GM19240 (cell line): Measurements from ENCODE around the gene MSRB1.
A peak's percentile ranks its signal among the peaks of the same experiment; 100 is the strongest.

Experiments used
- DNase-seq: peaks from one replicate; pipeline ENCODE4 v3.0.0; 2011; ENCODE audit warnings: low spot score; ENCODE audit not compliant: insufficient read length

MSRB1 gene, protein sequence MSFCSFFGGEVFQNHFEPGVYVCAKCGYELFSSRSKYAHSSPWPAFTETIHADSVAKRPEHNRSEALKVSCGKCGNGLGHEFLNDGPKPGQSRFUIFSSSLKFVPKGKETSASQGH

DNA sequence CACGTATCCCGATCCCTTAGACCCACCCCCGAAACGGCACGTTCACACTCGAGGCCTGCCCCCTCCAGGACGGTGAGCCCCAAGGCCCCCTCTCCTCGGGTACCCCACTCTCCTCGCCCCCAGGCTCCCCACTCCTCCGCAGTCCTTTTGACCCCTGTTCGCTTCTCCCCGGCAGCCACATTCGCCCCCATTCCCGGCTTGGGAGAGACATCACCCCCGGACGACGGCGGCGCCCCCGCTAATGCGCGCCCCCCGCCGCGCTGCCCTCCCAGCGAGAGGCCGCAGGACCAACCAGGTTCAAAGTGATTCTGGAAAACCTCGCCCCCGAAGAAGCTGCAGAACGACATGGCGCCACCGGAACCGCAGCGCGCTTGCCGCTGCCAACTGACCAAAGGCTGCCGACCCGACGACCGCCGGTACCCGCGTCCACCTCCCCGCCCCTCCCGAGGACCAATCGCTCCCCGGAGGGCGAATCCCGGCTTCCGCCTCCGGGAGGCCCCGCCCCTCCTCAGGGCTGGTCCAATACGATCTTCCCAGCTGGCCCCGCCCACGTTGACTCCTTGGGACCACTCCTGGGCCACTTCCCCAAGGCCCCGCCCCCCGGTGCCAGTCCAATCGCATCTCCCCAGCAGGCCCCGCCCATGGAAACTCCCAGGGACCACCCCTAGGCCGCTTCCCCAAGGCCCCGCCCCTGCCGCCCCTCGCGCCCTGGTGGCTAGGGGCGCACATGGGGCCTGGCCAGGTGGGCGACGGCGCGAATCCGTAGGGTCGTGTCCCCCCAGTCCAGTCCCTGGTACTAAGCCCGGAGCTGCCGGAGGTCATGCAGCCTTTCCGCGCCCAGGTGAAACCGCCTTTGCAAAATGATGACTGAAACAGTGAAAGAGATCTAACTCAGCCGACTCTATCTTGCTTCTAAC is at the start of gene MSRB1:
Gene MSRB1 (minus strand): TSS at position 390 of the 917 bp plus-strand sequence. CDS start 43 bp downstream, at position 347.
- peak; percentile 100 for DNase-seq

DNA sequence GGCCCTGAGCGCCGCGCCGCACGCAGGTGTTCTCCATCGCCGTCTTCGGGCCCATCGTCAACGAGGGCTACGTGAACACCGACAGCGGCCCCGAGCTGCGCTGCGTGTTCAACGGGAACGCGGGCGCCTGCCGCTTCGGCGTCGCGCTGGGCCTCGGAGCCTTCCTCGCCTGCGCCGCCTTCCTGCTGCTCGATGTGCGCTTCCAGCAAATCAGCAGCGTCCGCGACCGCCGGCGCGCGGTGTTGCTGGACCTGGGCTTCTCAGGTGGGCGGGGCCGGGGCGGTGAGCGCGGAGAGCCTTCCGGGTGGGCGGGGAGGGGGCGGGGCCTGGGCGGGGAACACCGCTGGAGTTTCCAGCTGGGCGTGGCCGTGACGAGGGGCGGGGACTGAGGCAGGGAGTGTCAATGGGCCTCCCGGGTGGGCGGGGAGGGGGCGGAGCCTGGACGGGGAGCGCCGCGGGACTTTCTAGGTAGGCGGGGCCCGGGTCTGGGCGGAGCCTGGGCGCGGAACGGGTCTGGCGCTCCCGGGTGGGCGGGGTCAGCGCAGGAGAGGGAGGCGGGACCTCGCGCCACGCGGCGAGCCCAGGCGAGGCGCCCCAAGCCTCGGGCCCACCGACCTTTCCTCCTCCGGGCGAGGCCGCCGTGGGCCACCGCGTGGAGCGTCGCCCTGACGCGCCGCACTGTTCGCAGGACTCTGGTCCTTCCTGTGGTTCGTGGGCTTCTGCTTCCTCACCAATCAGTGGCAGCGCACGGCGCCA is 49.1 kb upstream of the MSRB1 start:
- DNase-seq, result peak; percentile 95

DNA sequence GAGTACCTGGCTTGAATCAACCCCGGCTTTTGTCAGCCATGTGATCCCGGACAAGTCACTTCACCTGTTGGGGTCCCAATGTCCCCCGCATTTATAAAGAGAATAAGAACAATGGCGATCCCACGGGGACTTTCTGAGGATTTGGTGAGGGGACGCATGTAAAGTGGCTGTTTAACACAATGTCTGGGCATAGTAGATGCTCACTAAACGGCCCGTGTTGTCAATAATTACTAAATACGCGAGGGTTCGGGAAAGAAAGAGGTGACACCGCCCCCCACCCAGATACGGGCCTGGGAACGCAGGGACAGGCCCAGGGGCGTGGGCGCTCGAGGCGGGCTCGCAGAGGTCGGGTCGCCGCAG is 48.6 kb upstream of the MSRB1 start:
- DNase-seq, result no peak

DNA sequence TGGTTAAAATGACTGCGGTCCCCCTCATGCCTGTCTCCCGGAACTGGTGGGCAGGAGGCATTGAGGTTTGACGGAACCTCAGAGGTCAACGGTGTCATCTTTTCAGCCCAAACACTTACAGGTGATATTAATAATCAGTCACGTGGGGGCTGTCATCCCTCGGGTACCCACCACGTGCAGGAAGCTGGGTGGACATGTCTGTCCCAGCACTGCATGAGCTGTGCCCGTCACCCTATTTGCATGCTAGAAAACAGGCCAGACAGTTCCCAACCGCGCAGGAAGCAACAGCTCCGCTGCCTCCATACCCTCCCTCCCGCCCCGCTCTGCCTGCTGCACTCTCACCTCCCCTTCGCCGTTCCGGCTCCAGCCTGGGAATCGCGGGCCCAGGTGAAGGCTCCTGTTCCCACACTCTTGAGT is 48.1 kb upstream of the MSRB1 start:
- DNase-seq, result peak; percentile 71

DNA sequence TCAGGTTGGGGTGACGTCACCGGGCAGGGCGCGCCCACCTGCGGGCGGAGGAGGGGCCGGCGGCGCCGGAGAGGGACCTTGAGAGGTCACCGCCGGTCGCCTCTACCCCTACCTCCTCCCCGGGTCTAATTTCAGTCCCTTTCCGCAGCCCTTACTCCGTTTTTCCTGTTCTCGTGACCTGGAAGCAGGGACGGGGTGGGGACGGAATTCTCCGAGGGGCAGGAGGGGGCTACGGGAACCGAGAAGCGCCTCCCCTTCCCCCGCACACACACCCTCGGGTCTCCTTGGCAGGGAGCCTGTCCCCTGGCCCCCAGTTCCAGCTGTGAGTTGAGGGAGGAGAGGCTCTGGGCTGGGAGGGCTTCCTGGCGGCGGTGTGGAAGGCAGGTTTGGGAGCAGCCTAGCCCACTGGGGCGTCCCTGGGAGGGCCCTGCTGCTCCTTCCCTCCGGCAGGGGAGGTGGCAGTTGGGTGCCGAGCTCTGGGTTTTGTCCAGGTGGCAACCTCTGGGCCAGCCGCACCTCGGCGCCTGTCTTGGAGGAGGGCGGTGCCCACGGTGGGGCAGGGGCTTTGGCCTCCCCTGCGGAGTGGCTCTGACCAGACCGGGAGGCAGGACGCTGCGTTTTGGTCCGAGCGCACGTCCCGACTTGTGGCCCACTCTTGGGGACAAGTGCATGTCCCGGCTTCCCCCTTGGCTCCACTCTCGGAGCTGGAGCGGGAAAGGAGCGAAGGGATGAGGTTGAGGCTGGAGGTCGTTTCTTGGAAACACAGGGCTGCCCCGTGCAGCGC is 47.5 kb upstream of the MSRB1 start:
- DNase-seq, result no peak

DNA sequence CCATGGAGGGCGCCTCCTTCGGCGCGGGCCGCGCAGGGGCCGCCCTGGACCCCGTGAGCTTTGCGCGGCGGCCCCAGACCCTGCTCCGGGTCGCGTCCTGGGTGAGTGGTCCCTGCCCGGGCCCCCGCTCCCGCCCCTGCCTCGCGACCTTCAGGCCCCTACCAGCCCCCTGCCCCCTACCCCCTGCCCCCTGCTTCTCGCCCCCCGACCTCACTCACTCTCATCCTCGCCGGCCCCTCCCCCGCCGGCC is 47.0 kb upstream of the MSRB1 start:
- DNase-seq, result no peak

DNA sequence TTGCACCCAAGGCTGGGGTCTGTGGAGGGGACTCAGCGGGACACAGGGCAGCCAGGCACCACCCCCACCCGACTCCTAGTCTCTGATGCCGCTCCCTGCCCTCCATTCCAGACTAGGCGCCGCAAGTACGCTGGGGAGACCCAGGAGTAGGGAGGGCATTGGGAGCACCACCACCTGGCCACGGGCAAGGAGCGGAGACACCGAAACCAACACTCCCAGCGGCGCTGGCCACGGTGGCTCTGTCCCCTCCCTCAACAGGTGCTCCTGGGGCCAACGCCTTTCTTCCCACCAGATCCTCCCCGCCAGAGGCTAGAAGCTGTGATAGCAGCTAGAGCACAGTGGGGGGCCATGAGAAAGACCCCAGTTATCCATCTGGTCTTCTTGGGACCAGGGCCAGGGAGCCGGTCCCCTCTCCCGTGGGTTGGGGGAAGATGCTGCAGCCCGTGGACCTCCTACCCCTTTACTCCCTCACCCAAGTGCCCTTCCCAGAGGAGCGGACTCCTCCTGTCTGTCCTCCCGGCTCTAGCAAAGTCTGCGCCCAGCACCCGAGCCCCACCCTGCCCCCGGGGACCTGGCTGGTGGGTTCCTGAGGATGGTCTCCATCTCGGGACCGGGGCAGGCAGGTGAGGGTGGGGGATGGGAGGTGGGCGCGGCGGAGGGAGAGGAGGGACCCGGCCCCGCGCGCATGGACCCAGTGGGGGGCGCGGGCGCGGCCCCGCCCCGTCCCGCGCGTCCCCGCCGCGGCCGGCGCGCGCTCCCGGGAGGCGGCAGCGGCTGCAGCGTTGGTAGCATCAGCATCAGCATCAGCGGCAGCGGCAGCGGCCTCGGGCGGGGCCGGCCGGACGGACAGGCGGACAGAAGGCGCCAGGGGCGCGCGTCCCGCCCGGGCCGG is 46.5 kb upstream of the MSRB1 start, which contains the start of gene SYNGR3:
Gene SYNGR3 (plus strand): TSS at position 762 of the 892 bp plus-strand sequence. CDS start 133 bp downstream, outside the sequence.
- DNase-seq, result no peak

DNA sequence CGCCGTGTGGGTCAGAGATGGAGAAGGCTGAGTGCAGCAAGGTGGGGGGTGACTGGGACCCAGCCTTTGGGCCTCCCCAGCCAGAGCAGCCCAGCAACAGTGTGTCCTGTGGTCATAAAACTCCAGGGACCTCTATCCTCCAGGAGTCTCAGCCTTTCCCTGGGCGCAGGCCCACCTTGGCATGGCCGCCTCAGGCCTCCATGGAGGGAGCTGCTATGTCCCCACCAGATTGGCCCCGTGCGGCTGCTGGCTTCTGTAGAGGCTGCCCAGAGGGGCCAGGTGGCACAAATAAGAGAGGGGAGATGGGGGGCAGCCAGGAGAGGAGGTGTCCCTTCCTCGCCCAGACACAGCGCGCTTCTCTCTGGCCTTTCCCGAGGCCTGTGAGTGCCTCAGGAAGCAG is 44.2 kb upstream of the MSRB1 start:
- DNase-seq, result no peak

DNA sequence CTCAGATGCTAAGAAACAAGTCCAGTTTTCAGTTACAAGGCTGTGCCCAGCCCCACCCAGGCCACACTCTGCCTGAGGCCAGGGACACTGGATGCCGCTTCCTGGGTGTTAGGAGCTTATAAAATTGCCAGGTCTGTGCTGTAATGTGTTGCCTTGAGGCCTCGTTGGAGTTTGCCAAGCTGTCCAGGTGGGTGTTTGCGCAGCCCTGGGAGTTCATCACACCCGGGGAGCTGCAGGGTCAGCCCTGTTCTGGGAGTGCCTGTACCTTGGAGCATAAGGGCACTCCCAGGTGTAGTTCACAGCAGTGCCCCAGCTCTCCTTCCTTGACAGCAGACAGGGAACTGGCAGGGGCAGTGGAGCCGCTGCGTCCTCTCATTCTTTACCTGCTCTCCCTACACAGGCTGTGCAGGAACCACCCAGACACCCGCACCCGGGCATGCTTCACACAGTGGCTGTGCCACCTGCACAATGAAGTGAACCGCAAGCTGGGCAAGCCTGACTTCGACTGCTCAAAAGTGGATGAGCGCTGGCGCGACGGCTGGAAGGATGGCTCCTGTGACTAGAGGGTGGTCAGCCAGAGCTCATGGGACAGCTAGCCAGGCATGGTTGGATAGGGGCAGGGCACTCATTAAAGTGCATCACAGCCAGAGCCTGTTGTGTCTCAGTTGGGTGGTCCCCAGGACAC is 42.6 kb upstream of the MSRB1 start:
- DNase-seq, result no peak

DNA sequence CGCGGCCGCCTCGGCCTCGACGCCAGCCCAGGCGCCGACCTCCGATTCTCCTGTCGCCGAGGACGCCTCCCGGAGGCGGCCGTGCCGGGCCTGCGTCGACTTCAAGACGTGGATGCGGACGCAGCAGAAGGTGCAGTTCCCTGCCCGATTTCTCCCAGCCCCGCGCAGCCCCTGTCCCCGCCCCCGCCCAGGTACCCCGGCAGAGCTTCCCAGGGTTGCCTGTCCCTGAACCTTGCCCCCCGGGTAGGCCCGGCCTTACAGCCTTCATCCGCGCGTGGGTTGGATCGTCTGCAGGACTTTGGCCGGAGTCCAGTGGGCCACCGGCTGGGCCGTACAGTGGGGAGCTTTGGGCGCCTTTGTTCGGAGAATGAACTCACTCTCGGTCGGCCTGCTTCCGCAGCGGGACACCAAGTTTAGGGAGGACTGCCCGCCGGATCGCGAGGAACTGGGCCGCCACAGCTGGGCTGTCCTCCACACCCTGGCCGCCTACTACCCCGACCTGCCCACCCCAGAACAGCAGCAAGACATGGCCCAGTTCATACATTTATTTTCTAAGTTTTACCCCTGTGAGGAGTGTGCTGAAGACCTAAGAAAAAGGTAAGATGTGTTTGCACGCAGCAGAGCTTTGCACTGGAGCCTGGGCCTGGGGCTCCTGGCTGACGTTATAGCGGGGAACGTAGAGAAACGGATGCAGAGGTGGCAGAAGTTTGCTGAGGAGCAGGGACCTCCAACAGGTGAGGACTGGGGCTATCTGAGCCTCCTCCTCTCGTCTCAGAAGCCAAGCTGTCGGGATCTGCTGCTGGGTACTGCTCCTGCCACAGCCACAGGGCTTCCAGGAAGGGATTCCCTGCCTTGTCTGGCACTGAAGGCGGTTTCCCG is 41.6 kb upstream of the MSRB1 start:
- DNase-seq, result no peak

DNA sequence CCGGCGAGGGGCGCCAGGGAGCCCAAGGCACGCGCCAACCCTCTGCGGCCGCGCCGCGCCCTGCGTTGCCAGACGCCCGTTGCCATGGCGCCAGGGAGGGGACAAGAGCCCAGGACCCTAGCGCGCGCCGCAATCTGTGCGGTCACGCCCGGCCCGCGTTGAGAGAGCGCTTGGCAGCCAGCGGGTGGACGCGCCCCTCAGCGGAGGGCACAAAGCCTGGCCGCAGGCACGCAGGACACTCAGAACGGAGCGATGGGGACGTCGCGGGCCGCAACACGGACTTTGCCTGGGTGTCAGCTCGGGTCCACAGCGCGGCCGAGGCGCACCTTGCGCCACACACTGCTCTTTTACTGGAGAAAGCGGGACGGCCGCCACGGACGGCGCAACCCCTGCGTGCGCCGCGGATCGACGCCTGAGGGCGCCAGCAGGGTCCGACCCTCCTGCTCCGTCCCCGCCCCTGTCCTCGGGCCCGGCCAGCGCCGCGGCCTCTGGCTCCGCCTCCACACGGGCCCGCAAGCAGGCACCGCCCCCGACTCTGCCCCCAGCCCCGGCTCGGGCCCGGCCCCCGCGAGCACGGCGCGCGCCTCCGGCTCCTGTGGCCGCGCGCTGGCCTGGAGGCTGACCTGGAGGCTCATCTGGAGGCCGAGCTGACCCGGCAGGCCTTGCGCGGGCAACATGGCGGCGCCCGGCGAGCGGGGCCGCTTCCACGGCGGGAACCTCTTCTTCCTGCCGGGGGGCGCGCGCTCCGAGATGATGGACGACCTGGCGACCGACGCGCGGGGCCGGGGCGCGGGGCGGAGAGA is 40.7 kb upstream of the MSRB1 start, which contains the start of gene GFER:
Gene GFER (plus strand): TSS at position 650 of the 803 bp plus-strand sequence. CDS start 26 bp downstream, at position 676.
- DNase-seq, result peak; percentile 98

DNA sequence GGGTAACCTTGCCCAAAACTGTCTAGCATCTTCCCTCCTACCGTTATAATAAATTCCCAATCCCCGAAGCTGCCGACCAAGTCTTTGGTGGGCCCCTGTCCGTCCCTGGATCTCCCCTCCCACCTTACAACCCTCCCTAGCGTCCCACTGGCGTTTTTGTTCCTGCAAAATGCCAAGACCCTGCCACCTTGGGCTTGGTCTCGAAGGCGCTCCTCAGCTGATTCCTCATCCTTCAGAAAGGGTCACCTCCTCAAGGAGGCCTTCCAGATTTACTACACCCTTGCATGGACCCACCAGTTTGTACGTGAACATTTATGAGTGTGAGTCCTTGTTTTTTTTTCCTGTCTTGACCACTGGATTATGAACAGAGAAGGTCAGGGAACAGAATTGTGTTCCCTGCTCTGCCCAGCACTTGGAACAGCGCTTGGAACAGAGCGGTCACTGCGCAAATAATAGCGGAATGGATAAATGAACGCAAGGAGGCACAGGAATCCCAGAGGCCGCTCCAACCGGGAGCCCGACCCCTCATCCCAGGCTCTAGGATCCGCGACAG is 40.1 kb upstream of the MSRB1 start:
- no peak for DNase-seq

DNA sequence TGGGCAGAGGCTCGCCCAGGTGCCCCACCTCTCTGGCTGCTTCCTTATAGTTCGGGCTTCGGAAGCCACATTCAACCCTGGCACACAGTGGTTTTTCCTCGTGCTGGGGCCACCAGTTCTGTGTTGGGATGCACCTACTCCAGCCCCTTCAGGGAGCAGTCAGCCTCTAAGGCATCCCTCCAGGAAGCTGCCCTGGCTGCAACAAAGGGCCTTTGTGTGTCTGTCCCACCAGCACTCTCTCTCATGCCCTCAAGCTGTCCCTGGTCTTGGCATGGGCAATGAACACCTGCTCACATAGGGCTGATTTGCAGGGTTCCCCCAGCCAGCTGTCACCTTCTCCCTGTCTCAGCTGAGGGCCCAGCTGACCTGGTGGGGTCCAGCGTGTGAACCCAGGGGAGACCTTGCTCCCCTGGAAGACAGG is 39.0 kb upstream of the MSRB1 start:
- DNase-seq, result no peak

DNA sequence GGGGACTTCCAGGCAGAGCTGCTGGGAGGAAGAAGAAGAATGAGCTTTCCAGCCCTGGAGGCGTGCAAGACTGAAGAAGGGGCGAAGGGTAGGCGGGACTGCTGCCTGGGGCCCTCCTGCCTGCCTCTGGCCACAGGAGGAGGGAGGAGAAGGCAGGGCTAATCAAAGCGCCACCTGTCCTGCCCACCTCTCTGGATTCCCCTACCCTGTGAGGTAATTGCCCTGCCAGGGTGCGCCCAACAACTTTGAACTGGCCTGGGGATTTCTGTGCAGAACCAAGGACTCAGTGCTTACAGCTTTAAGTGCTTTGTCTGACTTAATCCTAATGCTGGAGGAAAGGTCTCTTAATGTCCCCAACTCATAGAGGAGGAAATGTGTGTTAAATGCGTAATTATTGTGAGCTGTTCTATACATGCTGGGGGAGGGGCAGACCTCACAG is 38.4 kb upstream of the MSRB1 start, which contains the start of gene NOXO1:
Gene NOXO1 (minus strand): TSS at position 72 of the 439 bp plus-strand sequence. CDS start 290 bp downstream, outside the sequence.
- DNase-seq, result no peak

DNA sequence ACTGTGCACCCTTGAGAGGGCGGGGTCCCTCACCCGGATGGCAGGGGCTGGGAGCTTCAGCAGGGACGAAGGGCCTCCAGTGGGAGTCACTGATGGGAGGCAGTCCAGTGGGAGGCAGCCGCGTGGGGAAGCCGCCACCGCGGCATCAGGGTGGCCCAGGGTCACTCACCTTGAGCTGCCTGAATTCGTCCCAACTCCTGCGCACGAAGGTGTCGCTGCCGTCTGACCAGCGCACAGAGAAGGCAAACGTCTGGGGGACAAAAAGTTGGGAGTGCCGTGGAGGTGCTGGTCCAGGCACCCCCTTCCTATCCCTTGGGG is 37.7 kb upstream of the MSRB1 start:
- no peak for DNase-seq

DNA sequence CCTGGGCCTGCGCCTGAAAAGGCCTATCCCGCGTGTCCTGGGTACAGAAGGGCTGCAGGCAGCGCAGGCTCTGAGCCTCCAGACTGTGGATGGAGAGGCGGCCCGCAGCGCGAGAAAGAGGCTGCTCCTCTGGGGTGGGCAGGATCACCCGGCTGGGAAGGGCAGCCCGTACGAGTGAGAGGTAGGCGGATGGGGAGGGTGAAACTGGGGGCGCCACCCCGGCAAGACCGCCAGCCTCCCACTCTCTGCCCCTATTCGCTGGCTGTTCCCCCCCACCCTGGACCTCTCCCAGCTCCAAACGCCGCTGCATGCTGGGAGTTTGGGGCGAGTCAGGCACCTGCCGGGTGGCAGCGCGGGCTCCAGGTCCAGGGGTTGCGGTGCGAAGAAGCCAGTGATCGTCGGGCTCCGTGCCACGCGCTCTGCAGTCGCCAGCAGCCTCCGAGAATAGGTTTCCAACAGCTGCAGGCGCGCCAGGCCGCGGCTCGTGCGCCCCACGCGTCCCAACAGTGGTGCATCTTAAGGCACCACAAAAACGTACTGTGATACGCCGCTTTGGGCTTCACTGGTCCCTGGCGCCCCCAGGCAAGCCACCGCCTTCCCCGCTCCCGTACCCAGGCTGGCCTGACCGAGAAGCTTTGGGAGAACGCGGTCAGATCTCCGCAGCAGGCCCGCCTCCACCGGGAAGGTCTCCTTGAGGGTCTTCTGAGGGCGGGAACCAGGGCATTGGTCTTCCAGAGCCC is 37.2 kb upstream of the MSRB1 start:
- no peak for DNase-seq
